Mesenchymal stem cell (in vitro differentiated cells and primary cell): ENCODE data around the gene CTNNA1.

Experiments used
- DNase-seq: peaks from one replicate; pipeline ENCODE4 v3.0.0-alpha.2; 2013
- H2AFZ ChIP-seq: one replicate; pipeline ENCODE4 v1.6.1; 2013; ENCODE audit warnings: low read depth, mild to moderate bottlenecking, control low read depth, inconsistent platforms, low read length, moderate library complexity
- H2AK5ac ChIP-seq: 2 replicates; pipeline ENCODE4 v1.6.1; 2013; ENCODE audit warnings: low read length, moderate library complexity, mild to moderate bottlenecking, inconsistent platforms; ENCODE audit not compliant: severe bottlenecking
- H2BK120ac ChIP-seq: one replicate; pipeline ENCODE4 v1.6.1; 2013; ENCODE audit warnings: low read depth, mild to moderate bottlenecking, inconsistent platforms, low read length, moderate library complexity
- H2BK12ac ChIP-seq, 2 experiments: one replicate each; pipeline ENCODE4 v1.6.1; 2013; ENCODE audit warnings: inconsistent platforms in 2 of 2, low read length in 2 of 2, mild to moderate bottlenecking in 2 of 2, moderate library complexity in 2 of 2, control low read depth in 1 of 2
- H2BK15ac ChIP-seq: one replicate; pipeline ENCODE4 v1.6.1; 2013; ENCODE audit warnings: mild to moderate bottlenecking, low read depth, inconsistent platforms; ENCODE audit not compliant: poor library complexity, severe bottlenecking
- H2BK5ac ChIP-seq: 2 replicates; pipeline ENCODE4 v1.6.1; 2013; ENCODE audit warnings: low read depth, mild to moderate bottlenecking, low read length, control low read depth, inconsistent platforms; ENCODE audit not compliant: poor library complexity, severe bottlenecking
- H3K14ac ChIP-seq, 2 experiments: one replicate each; pipeline ENCODE4 v1.6.1; 2013; ENCODE audit warnings: inconsistent platforms in 2 of 2, low read length in 2 of 2, control low read depth in 1 of 2, mild to moderate bottlenecking in 1 of 2, moderate library complexity in 1 of 2
- H3K18ac ChIP-seq, 2 experiments: one replicate each; pipeline ENCODE4 v1.6.1; 2013; ENCODE audit warnings: inconsistent platforms in 2 of 2, low read length in 2 of 2, control low read depth in 1 of 2, low read depth in 1 of 2, mild to moderate bottlenecking in 1 of 2
- H3K23ac ChIP-seq, 2 experiments: one replicate each; pipeline ENCODE4 v1.6.1; 2013; ENCODE audit warnings: inconsistent platforms in 2 of 2, low read length in 2 of 2, mild to moderate bottlenecking in 2 of 2, moderate library complexity in 2 of 2, control low read depth in 1 of 2
- H3K27ac ChIP-seq: 2 replicates; pipeline ENCODE4 v1.5.1; 2013; ENCODE audit warnings: mild to moderate bottlenecking, moderate library complexity, low read length, control low read depth, inconsistent platforms; ENCODE audit not compliant: poor library complexity, severe bottlenecking
- H3K27me3 ChIP-seq, 2 experiments: 2 replicates each; pipeline versions ENCODE4 v1.6.1 to v1.7.0; 2013; ENCODE audit warnings: low read length in 2 of 2, mild to moderate bottlenecking in 2 of 2, moderate library complexity in 2 of 2, control low read depth in 1 of 2, inconsistent platforms in 1 of 2; ENCODE audit not compliant: control insufficient read depth in 1 of 2, insufficient read depth in 1 of 2
- H3K36me3 ChIP-seq, 2 experiments: 2 replicates each; pipeline versions ENCODE4 v1.6.1 to v1.7.0; 2013; ENCODE audit warnings: low read length in 2 of 2, control low read depth in 1 of 2, inconsistent platforms in 1 of 2, low read depth in 1 of 2, mild to moderate bottlenecking in 1 of 2; ENCODE audit not compliant: insufficient read depth in 2 of 2, control insufficient read depth in 1 of 2
- H3K4ac ChIP-seq, 2 experiments: one replicate each; pipeline ENCODE4 v1.6.1; 2013; ENCODE audit warnings: inconsistent platforms in 2 of 2, low read length in 2 of 2, mild to moderate bottlenecking in 2 of 2, moderate library complexity in 2 of 2, control low read depth in 1 of 2, low read depth in 1 of 2
- H3K4me1 ChIP-seq: 2 replicates; pipeline ENCODE4 v1.6.1; 2013; ENCODE audit warnings: low read depth, low read length, control low read depth; ENCODE audit not compliant: control insufficient read depth, insufficient read depth
- H3K4me2 ChIP-seq: 2 replicates; pipeline ENCODE4 v1.6.1; 2013; ENCODE audit warnings: low read length, mild to moderate bottlenecking, inconsistent platforms; ENCODE audit not compliant: poor library complexity, severe bottlenecking
- H3K4me3 ChIP-seq, 2 experiments: 2 replicates each; pipeline versions ENCODE4 v1.5.1 to v1.7.0; 2013; ENCODE audit warnings: low read length in 2 of 2, mild to moderate bottlenecking in 2 of 2, control low read depth in 1 of 2, low read depth in 1 of 2; ENCODE audit not compliant: insufficient read depth in 1 of 2
- H3K79me1 ChIP-seq: replicated peaks from 2 replicates; pipeline ENCODE4 v1.6.1; 2013; ENCODE audit warnings: mild to moderate bottlenecking, control low read depth, low read length, inconsistent platforms; ENCODE audit not compliant: poor library complexity, severe bottlenecking
- H3K9ac ChIP-seq: 2 replicates; pipeline ENCODE4 v1.7.0; 2013; ENCODE audit warnings: mild to moderate bottlenecking, low read length, moderate library complexity
- H3K9me3 ChIP-seq: 2 replicates; pipeline ENCODE4 v1.7.0; 2013; ENCODE audit warnings: mild to moderate bottlenecking, low read length; ENCODE audit not compliant: control insufficient read depth
- H4K8ac ChIP-seq: one replicate; pipeline ENCODE4 v1.6.1; 2013; ENCODE audit warnings: inconsistent platforms, mild to moderate bottlenecking, low read length, moderate library complexity
- H4K91ac ChIP-seq: one replicate; pipeline ENCODE4 v1.6.1; 2013; ENCODE audit warnings: mild to moderate bottlenecking, low read length, inconsistent platforms
- WGBS: methylation state at CpG from one replicate; pipeline ENCODE4 v1.1.7; 2013; ENCODE audit warnings: mixed read lengths; 5-methylcytosine and 5-hydroxymethylcytosine counted together

The CTNNA1 gene

GRCh38 chr5:138901716-138902115 is 148.5 kb downstream of the CTNNA1 start:
- Histone ChIP-seq H3K4me1 (peaks cover 11% of the 10 kb centered on the region), H4K91ac (no peak overlapping the region), H3K79me1 (peaks cover 10% of the 10 kb centered on the region), H3K14ac (no peak overlapping the region), H3K27me3 (no peaks in the 10 kb centered on the region), H2BK5ac (no peak overlapping the region), H2AK5ac (peak overlapping the region; percentile 41), H4K8ac (no peak overlapping the region), H2BK12ac (no peak overlapping the region), H3K9me3 (no peaks in the 10 kb centered on the region), H3K18ac (peak overlapping the region; percentile 40 to 48), H3K4me3 (no peak overlapping the region), H3K27ac (peak overlapping the region; percentile 90), H3K4me2 (no peak overlapping the region), H3K36me3 (peaks cover 12 to 65% of the 10 kb centered on the region in 2 experiments), H3K4ac (peak overlapping the region in 1 of 2 experiments; percentile 15), H3K23ac (no peak overlapping the region), H3K9ac (no peak overlapping the region), H2AFZ (no peak overlapping the region), H2BK120ac (no peak overlapping the region), H2BK15ac (no peak overlapping the region)
- 69% methylated on average over 2 of the region's 2 CpGs for WGBS
- peak; percentile 55 for DNase-seq

GRCh38 chr5:138903130-138903775 is 150.0 kb downstream of the CTNNA1 start:
- no peak overlapping the region for H3K4me3 ChIP-seq
- H2AK5ac ChIP-seq, result no peak overlapping the region
- H3K9me3 ChIP-seq, result no peaks in the 10 kb centered on the region

DNA sequence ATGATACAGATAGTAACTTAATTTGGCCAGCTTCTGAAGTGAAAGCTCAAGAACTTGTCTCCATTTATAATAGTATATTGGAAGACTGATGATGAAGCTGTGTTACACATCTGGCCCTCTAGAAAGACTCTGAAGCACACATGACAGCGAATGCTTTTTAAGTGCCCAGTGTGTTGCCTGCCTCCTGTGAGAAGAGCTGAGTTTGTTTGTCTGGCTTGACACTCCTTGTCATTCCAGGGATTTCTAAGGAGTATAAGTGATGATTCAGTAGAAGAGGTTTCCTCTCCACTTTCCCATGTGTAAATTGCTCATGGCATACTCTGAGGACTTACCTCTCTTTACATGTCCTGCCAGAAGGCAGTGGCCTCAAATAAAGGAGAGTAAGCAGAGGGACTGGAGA is 152.3 kb downstream of the CTNNA1 start:
- 6% methylated on average over 1 of the region's 1 CpG for WGBS
- no peak overlapping the region for H3K9ac ChIP-seq
- no peak overlapping the region for H3K4me2 ChIP-seq
- H3K79me1 ChIP-seq, result peaks cover 26% of the 10 kb centered on the region
- no peak overlapping the region for H3K23ac ChIP-seq
- peak; percentile 80 for DNase-seq
- no peak overlapping the region for H3K18ac ChIP-seq
- no peak overlapping the region for H2BK5ac ChIP-seq
- no peak overlapping the region for H3K14ac ChIP-seq
- no peak overlapping the region for H3K4ac ChIP-seq
- no peak overlapping the region for H2BK12ac ChIP-seq
- H2AFZ ChIP-seq, result no peak overlapping the region
- H3K4me1 ChIP-seq, result peaks cover 16% of the 10 kb centered on the region
- peaks cover 15 to 75% of the 10 kb centered on the region in 2 experiments for H3K36me3 ChIP-seq
- no peak overlapping the region for H4K8ac ChIP-seq
- H2AK5ac ChIP-seq, result no peak overlapping the region
- H2BK120ac ChIP-seq, result no peak overlapping the region
- H3K4me3 ChIP-seq, result no peak overlapping the region
- H3K9me3 ChIP-seq, result no peaks in the 10 kb centered on the region
- no peak overlapping the region for H4K91ac ChIP-seq
- no peak overlapping the region for H3K27ac ChIP-seq
- H3K27me3 ChIP-seq, result no peaks in the 10 kb centered on the region
- no peak overlapping the region for H2BK15ac ChIP-seq

More at GRCh38 chr5:138903130-138903775, 150.0 kb downstream of the CTNNA1 start:
- no peak overlapping the region for H2BK15ac ChIP-seq
- no peak overlapping the region for H3K18ac ChIP-seq
- H3K4ac ChIP-seq, result no peak overlapping the region
- H3K23ac ChIP-seq, result no peak overlapping the region
- no peak overlapping the region for H2BK120ac ChIP-seq
- WGBS, result 43% methylated on average over 8 of the region's 10 CpGs
- peaks cover 14% of the 10 kb centered on the region for H3K4me1 ChIP-seq
- H3K79me1 ChIP-seq, result peaks cover 16% of the 10 kb centered on the region
- no peak overlapping the region for H3K14ac ChIP-seq
- H4K91ac ChIP-seq, result no peak overlapping the region
- peaks cover 12 to 66% of the 10 kb centered on the region in 2 experiments for H3K36me3 ChIP-seq
- H3K27me3 ChIP-seq, result no peaks in the 10 kb centered on the region
- H2BK5ac ChIP-seq, result no peak overlapping the region
- no peak overlapping the region for H3K4me2 ChIP-seq
- peak; percentile 79 for DNase-seq
- peak overlapping the region; percentile 55 for H3K27ac ChIP-seq
- H2AFZ ChIP-seq, result no peak overlapping the region
- no peak overlapping the region for H4K8ac ChIP-seq
- H3K9ac ChIP-seq, result no peak overlapping the region
- H2BK12ac ChIP-seq, result no peak overlapping the region

DNA sequence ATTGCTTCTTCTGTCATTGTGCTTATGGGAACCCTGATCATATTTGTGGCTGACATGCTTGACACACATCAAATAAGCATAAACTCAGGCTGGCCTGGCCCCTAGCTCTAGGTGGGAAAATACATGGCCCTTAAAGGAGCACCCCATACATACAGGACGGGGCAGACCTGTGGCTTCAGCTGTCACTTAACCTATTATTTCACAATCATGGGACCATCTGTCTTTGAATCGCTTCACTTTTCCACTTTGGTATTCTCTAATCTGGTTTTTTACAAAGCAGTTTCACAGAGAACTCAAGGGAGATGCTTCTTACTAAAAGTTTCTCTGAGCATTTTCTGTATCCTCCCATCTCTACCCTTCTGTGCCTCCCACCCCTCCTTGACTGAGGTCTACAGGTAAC is 156.5 kb downstream of the CTNNA1 start:
- no peak overlapping the region for H3K14ac ChIP-seq
- no peak overlapping the region for H3K4me3 ChIP-seq
- H2AK5ac ChIP-seq, result no peak overlapping the region
- H3K23ac ChIP-seq, result no peak overlapping the region
- WGBS, result 91% methylated on average over 2 of the region's 2 CpGs
- H3K27ac ChIP-seq, result no peak overlapping the region
- H3K9ac ChIP-seq, result no peak overlapping the region
- no peak overlapping the region for H3K4me2 ChIP-seq
- no peak overlapping the region for H4K8ac ChIP-seq
- peaks cover 14 to 75% of the 10 kb centered on the region in 2 experiments for H3K36me3 ChIP-seq
- no peak overlapping the region for H2BK120ac ChIP-seq
- peaks cover 36% of the 10 kb centered on the region for H3K79me1 ChIP-seq
- H3K4ac ChIP-seq, result no peak overlapping the region
- H3K4me1 ChIP-seq, result peaks cover 9% of the 10 kb centered on the region
- H2AFZ ChIP-seq, result no peak overlapping the region
- H4K91ac ChIP-seq, result no peak overlapping the region
- H2BK12ac ChIP-seq, result no peak overlapping the region
- no peak overlapping the region for H3K18ac ChIP-seq
- no peaks in the 10 kb centered on the region for H3K27me3 ChIP-seq
- H3K9me3 ChIP-seq, result no peaks in the 10 kb centered on the region
- no peak overlapping the region for H2BK5ac ChIP-seq
- no peak overlapping the region for H2BK15ac ChIP-seq
- no peak for DNase-seq
